IMR-90 (cell line): ENCODE data around the gene RALGPS1. TPM values are rescaled to one million over a fixed set of nuclear protein-coding genes. Genes with fewer than 3 reads are reported as not detected.

ENCODE experiments used
- ATAC-seq: fragments of 200-7000 bp; cut with Tn5 transposase; 2 replicates; pipeline ENCODE4 v1.9.1; 2020; ENCODE audit warnings: low read depth, mild to moderate bottlenecking, moderate library complexity
- BruUV-seq: library from RNA; stranded (reverse); fragments of 400-500 nt; replicated peaks from 2 replicates; lab custom pipeline; 2021; lab: Mats Ljungman, UMichigan
- CTCF ChIA-PET: fragments of 300-600 bp; formaldehyde crosslinking; extraction: SDS; loops from one replicate; lab custom pipeline; 2021; ENCODE audit warnings: antibody characterized with exemption; lab: Yijun Ruan, JAX
- POLR2A ChIA-PET: fragments of 300-600 bp; sonication (Branson Sonifier 250); formaldehyde crosslinking; loops from one replicate; lab custom pipeline; 2022; ENCODE audit warnings: antibody characterized with exemption; ENCODE audit not compliant: unreplicated experiment; lab: Charles Lee
- DNase-seq: peaks from one replicate; pipeline ENCODE4 v3.0.0; 2013
- H2AFZ ChIP-seq: replicated peaks from 2 replicates; pipeline ENCODE3; 2013; ENCODE audit warnings: low read length, mild to moderate bottlenecking; ENCODE audit not compliant: poor library complexity
- H2AK5ac ChIP-seq: 2 replicates; pipeline ENCODE4 v1.6.1; 2013; ENCODE audit warnings: low read depth, low read length, inconsistent platforms
- H2AK9ac ChIP-seq: replicated peaks from 2 replicates; pipeline ENCODE3; 2013; ENCODE audit warnings: mild to moderate bottlenecking, low read depth, low read length, moderate library complexity; ENCODE audit not compliant: poor library complexity
- H2BK120ac ChIP-seq: 2 replicates; pipeline ENCODE4 v1.6.1; 2013; ENCODE audit warnings: low read depth, low read length, inconsistent platforms
- H2BK15ac ChIP-seq: 3 replicates; pipeline ENCODE4 v1.6.1; 2013; ENCODE audit warnings: low read depth, low read length, inconsistent platforms
- H2BK20ac ChIP-seq: 2 replicates; pipeline ENCODE4 v1.6.1; 2013; ENCODE audit warnings: low read depth, mild to moderate bottlenecking, inconsistent platforms, low read length, moderate library complexity
- H2BK5ac ChIP-seq: 2 replicates; pipeline ENCODE4 v1.6.1; 2013; ENCODE audit warnings: mild to moderate bottlenecking, low read depth, low read length, inconsistent platforms; ENCODE audit not compliant: poor library complexity, severe bottlenecking
- H3K14ac ChIP-seq: replicated peaks from 2 replicates; pipeline ENCODE4 v1.6.1; 2013; ENCODE audit warnings: low read depth, low read length, inconsistent platforms
- H3K18ac ChIP-seq: 2 replicates; pipeline ENCODE4 v1.6.1; 2013; ENCODE audit warnings: low read depth, low read length, control low read depth
- H3K23ac ChIP-seq: 2 replicates; pipeline ENCODE4 v1.6.1; 2013; ENCODE audit warnings: low read depth, low read length, inconsistent platforms
- H3K27ac ChIP-seq: 2 replicates; pipeline ENCODE4 v1.5.1; 2013; ENCODE audit warnings: mild to moderate bottlenecking, control low read depth, low read length; ENCODE audit not compliant: insufficient read depth
- H3K27me3 ChIP-seq: 2 replicates; pipeline ENCODE4 v1.6.1; 2013; ENCODE audit warnings: low read length; ENCODE audit not compliant: control insufficient read depth, insufficient read depth
- H3K36me3 ChIP-seq: 2 replicates; pipeline ENCODE4 v1.6.1; 2013; ENCODE audit warnings: low read length, mixed read lengths; ENCODE audit not compliant: control insufficient read depth, insufficient read depth
- H3K4ac ChIP-seq: 2 replicates; pipeline ENCODE4 v1.6.1; 2013; ENCODE audit warnings: low read depth, low read length, inconsistent platforms
- H3K4me1 ChIP-seq: 2 replicates; pipeline ENCODE4 v1.6.1; 2013; ENCODE audit warnings: low read length, mixed read lengths; ENCODE audit not compliant: control insufficient read depth, insufficient read depth
- H3K4me2 ChIP-seq: 2 replicates; pipeline ENCODE4 v1.6.1; 2013; ENCODE audit warnings: low read depth, mild to moderate bottlenecking, control low read depth, low read length, moderate library complexity
- H3K4me3 ChIP-seq: 2 replicates; pipeline ENCODE4 v1.5.1; 2013; ENCODE audit warnings: low read depth, mild to moderate bottlenecking, control low read depth, low read length, moderate library complexity; ENCODE audit not compliant: insufficient read depth
- H3K56ac ChIP-seq: 2 replicates; pipeline ENCODE4 v1.6.1; 2013; ENCODE audit warnings: low read length, inconsistent platforms; ENCODE audit not compliant: insufficient read depth; ENCODE audit errors: extremely low read depth
- H3K79me1 ChIP-seq, 2 experiments: 2 replicates each; pipeline ENCODE4 v1.6.1; 2013; ENCODE audit warnings: low read length in 2 of 2, inconsistent platforms in 1 of 2, low read depth in 1 of 2
- H3K9ac ChIP-seq: 2 replicates; pipeline ENCODE4 v1.6.1; 2013; ENCODE audit warnings: low read depth, low read length, control low read depth
- H3K9me1 ChIP-seq: 2 replicates; pipeline ENCODE4 v1.6.1; 2013; ENCODE audit warnings: low read length, inconsistent platforms; ENCODE audit not compliant: insufficient read depth
- H3K9me3 ChIP-seq: 2 replicates; pipeline ENCODE4 v1.6.1; 2013; ENCODE audit warnings: low read length; ENCODE audit not compliant: control insufficient read depth, insufficient read depth
- H4K20me1 ChIP-seq: 2 replicates; pipeline ENCODE4 v1.6.1; 2013; ENCODE audit warnings: low read length, inconsistent platforms; ENCODE audit not compliant: insufficient read depth
- H4K5ac ChIP-seq: 2 replicates; pipeline ENCODE4 v1.6.1; 2013; ENCODE audit warnings: mild to moderate bottlenecking, low read depth, low read length, control low read depth
- H4K8ac ChIP-seq, 2 experiments: 2 replicates each; pipeline ENCODE4 v1.6.1; 2013; ENCODE audit warnings: low read depth in 2 of 2, low read length in 2 of 2, control low read depth in 1 of 2, inconsistent platforms in 1 of 2
- H4K91ac ChIP-seq: 2 replicates; pipeline ENCODE4 v1.6.1; 2013; ENCODE audit warnings: low read depth, low read length, inconsistent platforms; ENCODE audit not compliant: insufficient read depth
- MXI1 ChIP-seq: IDR thresholded peaks from 2 replicates; pipeline ENCODE4 v1.6.1; 2012; ENCODE audit warnings: low read depth, mild to moderate bottlenecking, low read length, moderate library complexity, borderline replicate concordance
- RCOR1 ChIP-seq: IDR thresholded peaks from 2 replicates; pipeline ENCODE4 v1.6.1; 2012; ENCODE audit warnings: mild to moderate bottlenecking, low read length, improper control_type of control experiment; ENCODE audit not compliant: insufficient replicate concordance
- RFX5 ChIP-seq: IDR thresholded peaks from 2 replicates; pipeline ENCODE4 v1.8.0; 2012; ENCODE audit warnings: low read depth, mild to moderate bottlenecking, low read length, moderate library complexity
- WGBS, 2 experiments: methylation state at CpG; one replicate each; pipeline versions ENCODE4 v1.1.5 to v1.1.7; 2013; ENCODE audit warnings: missing lambda C conversion rate in 2 of 2; ENCODE audit not compliant: insufficient read length in 1 of 2; ENCODE audit errors: extremely low coverage in 2 of 2; 5-methylcytosine and 5-hydroxymethylcytosine counted together
- dilution Hi-C: fragments of 300-500 bp; cut with HindIII; formaldehyde crosslinking; loops from one replicate; pipeline ENCODE4 v1.14.3; 2018; ENCODE audit warnings: low sequenced_read_pairs; ENCODE audit not compliant: unreplicated experiment
- in situ Hi-C: fragments of 300-500 bp; cut with MboI; formaldehyde crosslinking; loops from 3 replicates; pipeline ENCODE4 v1.14.3; 2019; ENCODE audit warnings: low sequenced_read_pairs, inconsistent platforms, mixed read lengths
- intact Hi-C: fragments of 100-400 bp; cut with micrococcal nuclease; formaldehyde crosslinking; loops from 2 replicates; pipeline ENCODE4 v1.10.0; 2022
- polyA plus RNA-seq, 3 experiments: library from polyadenylated mRNA; depleted of rRNA; stranded (reverse); fragments of >200 nt; gene quantifications; 2 replicates each; pipeline ENCODE4 v1.2.3, GENCODE V29; 2012; ENCODE audit warnings: low replicate concordance in 1 of 3
- total RNA-seq: library from RNA; depleted of rRNA; stranded (reverse); fragments of >200 nt; gene quantifications from 2 replicates; pipeline ENCODE4 v1.2.3, GENCODE V29; 2012

RALGPS1 gene
- total and polyA plus RNA-seq, 2 of the 4 experiments (the other 2 are of a cell fraction) = 0.90 to 2.8 TPM

- Histone ChIP-seq H3K9ac (no peak overlapping the region), H3K14ac (no peak overlapping the region), H3K36me3 (no peaks in the 10 kb centered on the region), H4K8ac (no peak overlapping the region), H3K4ac (no peak overlapping the region), H2AK5ac (peak overlapping the region; percentile 25; the same call in 1 of the 2 replicates), H2BK20ac (no peak overlapping the region), H3K4me2 (no peak overlapping the region), H4K91ac (no peak overlapping the region), H2BK15ac (no peak overlapping the region; the same call in 2 of the 3 replicates), H3K23ac (no peak overlapping the region), H3K9me3 (no peaks in the 10 kb centered on the region), H4K5ac (no peak overlapping the region; the same call in 1 of the 2 replicates), H2BK120ac (no peak overlapping the region), H3K9me1 (no peaks in the 10 kb centered on the region), H2AFZ (no peak overlapping the region), H3K4me1 (peaks cover 2% of the 10 kb centered on the region; the same call in 1 of the 2 replicates), H3K27ac (no peak overlapping the region), H3K18ac (no peak overlapping the region; the same call in 1 of the 2 replicates), H2AK9ac (no peak overlapping the region), H3K4me3 (no peak overlapping the region), H3K27me3 (no peaks in the 10 kb centered on the region; the same call in 1 of the 2 replicates), H3K79me1 (no peaks in the 10 kb centered on the region), H3K56ac (no peak overlapping the region), H2BK5ac (no peak overlapping the region), H4K20me1 (no peaks in the 10 kb centered on the region)
- DNase-seq (no peak), ATAC-seq (no peak)
- TF ChIP-seq RCOR1 = no peak
- TF ChIP-seq MXI1 = no peak
- TF ChIP-seq RFX5 = no peak
- no TSS peak for BruUV-seq
- intact Hi-C loops = no loop called here
- in situ Hi-C loops = no loop called here
- dilution Hi-C loops = no loop called here
- WGBS, 2 experiments = no CpG with 5 or more reads among the region's 8 CpGs
- ChIA-PET POLR2A (no interaction called here), CTCF (no interaction called here)
These were observed 229.4 kb downstream of the RALGPS1 start for GRCh38 chr9:127143920-127144465.
